ENCODE measurements around the gene EIF3D. TPM values are rescaled to one million over a fixed set of nuclear protein-coding genes. Genes with fewer than 3 reads are reported as not detected.

EIF3D gene
- total and polyA plus RNA-seq, 9 of the 15 experiments (the other 6 are each of a cell fraction or from before 2014, with no cell fraction given), result 191 to 422 (median 279) TPM

GRCh38 chr22:36528795-36529751 lies at the start of gene EIF3D (continued):
- TF ChIP-seq BDP1 (IDR thresholded peaks at IDR 0.05; ENCODE audit: insufficient read depth, insufficient read length), result no peak
- no peak for TF ChIP-seq ZNF274 (IDR thresholded peaks at IDR 0.05; ENCODE audit: borderline replicate concordance, low read depth, low read length)
- no peak for TF ChIP-seq MAFG (tag; conservative IDR thresholded peaks at IDR 0.05)
- peak; percentile 66 for TF ChIP-seq SETDB1 (IDR thresholded peaks at IDR 0.05; ENCODE audit: low read length)
- TF ChIP-seq NFE2 (IDR thresholded peaks at IDR 0.05; ENCODE audit: low read depth), result no peak
- no peak for TF ChIP-seq DLX4 (CRISPR knock-in tag; IDR thresholded peaks at IDR 0.05)
- TF ChIP-seq COPS2 (conservative IDR thresholded peaks at IDR 0.05), result no peak
- TF ChIP-seq NCOA4 (IDR thresholded peaks at IDR 0.05; ENCODE audit: partially characterized antibody), result no peak
- TF ChIP-seq KLF16 (IDR thresholded peaks at IDR 0.05), result no peak
- TF ChIP-seq NUFIP1 (IDR thresholded peaks at IDR 0.05; ENCODE audit: partially characterized antibody), result no peak
- TF ChIP-seq ZNF174 (CRISPR knock-in tag; IDR thresholded peaks at IDR 0.05), result no peak
- TF ChIP-seq ZFP30 (CRISPR knock-in tag; IDR thresholded peaks at IDR 0.05; ENCODE audit: borderline replicate concordance), result no peak
- TF ChIP-seq ESRRA (IDR thresholded peaks at IDR 0.05; ENCODE audit: borderline replicate concordance, low read depth), result no peak; the same call in none of the 2 replicates
- TF ChIP-seq KDM1A (IDR thresholded peaks at IDR 0.05), result no peak
- TF ChIP-seq JUNB (CRISPR knock-in tag; conservative IDR thresholded peaks at IDR 0.05), result no peak
- TF ChIP-seq MIER1 (IDR thresholded peaks at IDR 0.05; ENCODE audit: low read depth), result no peak
- peak; percentile 86 for TF ChIP-seq MEIS2 (IDR thresholded peaks at IDR 0.05; ENCODE audit: partially characterized antibody)
- TF ChIP-seq AFF4 (CRISPR knock-in tag; IDR thresholded peaks at IDR 0.05), result peak; percentile 16; the same call in 1 of the 2 replicates
- no peak for TF ChIP-seq SP2 (IDR thresholded peaks at IDR 0.05; ENCODE audit: extremely low read depth, low read depth, low read length, poor library complexity, severe bottlenecking)
- no peak for TF ChIP-seq ZEB2 (IDR thresholded peaks at IDR 0.05)
- no peak for TF ChIP-seq ZNF561 (CRISPR knock-in tag; conservative IDR thresholded peaks at IDR 0.05)
- TF ChIP-seq ZFP1 (CRISPR knock-in tag; IDR thresholded peaks at IDR 0.05), result no peak
- no peak for TF ChIP-seq ZSCAN29 (IDR thresholded peaks at IDR 0.05)
- TF ChIP-seq FOSL1 (tag; conservative IDR thresholded peaks at IDR 0.05), result no peak
- TF ChIP-seq RCOR1 (IDR thresholded peaks at IDR 0.05; ENCODE audit: borderline replicate concordance in 1 of 2, low read depth in 2 of 2, low read length in 2 of 2), result no peak
- no peak for TF ChIP-seq ZNF316 (IDR thresholded peaks at IDR 0.05)
- no peak for TF ChIP-seq ZNF778 (CRISPR knock-in tag; IDR thresholded peaks at IDR 0.05)

All from K562 (cell line).